HG03103 (cell line): ENCODE data around the gene RNPS1.
A peak's percentile ranks its signal among the peaks of the same experiment; 100 is the strongest.
"Not testable (repeated sequence)": the region's sequence is repeated elsewhere in the genome, so short reads cannot be mapped to it uniquely, and the experiment has no call there.

Experiments used
- ATAC-seq: cut with Tn5 transposase; IDR thresholded peaks from one replicate; pipeline ENCODE4 v1.9.1; 2021; ENCODE audit warnings: low read depth; ENCODE audit not compliant: unreplicated experiment

The RNPS1 gene

GRCh38 chr16:2282866-2283555, 15.1 kb upstream of the RNPS1 start:
- ATAC-seq, result no peak

- no peak for ATAC-seq
Measured at GRCh38 chr16:2282262-2282661, 14.3 kb upstream of the RNPS1 start.

- no peak for ATAC-seq
Measured at GRCh38 chr16:2280981-2281542, 13.1 kb upstream of the RNPS1 start.

GRCh38 chr16:2280461-2280860, 12.5 kb upstream of the RNPS1 start:
- ATAC-seq, result no peak

GRCh38 chr16:2278956-2279800, 11.3 kb upstream of the RNPS1 start:
- no peak for ATAC-seq

- no peak for ATAC-seq
Measured at GRCh38 chr16:2278272-2278608, 10.3 kb upstream of the RNPS1 start.

- no peak for ATAC-seq
Measured at GRCh38 chr16:2277466-2278271, 9.7 kb upstream of the RNPS1 start.

GRCh38 chr16:2276368-2277195, 8.7 kb upstream of the RNPS1 start:
- ATAC-seq, result no peak

- no peak for ATAC-seq
Measured at GRCh38 chr16:2275476-2276367, 7.8 kb upstream of the RNPS1 start.

GRCh38 chr16:2273931-2274330, 6.0 kb upstream of the RNPS1 start:
- ATAC-seq, result no peak

- no peak for ATAC-seq
Measured at GRCh38 chr16:2273484-2273883, 5.6 kb upstream of the RNPS1 start.

GRCh38 chr16:2271848-2272461, 4.0 kb upstream of the RNPS1 start:
- no peak for ATAC-seq

- no peak for ATAC-seq
Measured at GRCh38 chr16:2270588-2271470, 2.9 kb upstream of the RNPS1 start.

- no peak for ATAC-seq
Measured at GRCh38 chr16:2270070-2270462, 2.1 kb upstream of the RNPS1 start.

- peak; percentile 31 for ATAC-seq
Measured at GRCh38 chr16:2267505-2267912, 417 bp downstream of the RNPS1 start.

- not testable (repeated sequence) for ATAC-seq
Measured at GRCh38 chr16:2266887-2267286, 1.0 kb downstream of the RNPS1 start.

- not testable (repeated sequence) for ATAC-seq
Measured at GRCh38 chr16:2263026-2263425, 4.9 kb downstream of the RNPS1 start.

- ATAC-seq, result no peak
Measured at GRCh38 chr16:2260250-2260649, 7.7 kb downstream of the RNPS1 start.
